GM12872 (cell line): ENCODE results near the gene SSBP1.

Source experiments
- TF ChIP-seq, protein P1 (sequence below): IDR thresholded peaks from 3 replicates; pipeline ENCODE4 v1.5.1; 2011; ENCODE audit warnings: low read depth, mild to moderate bottlenecking, low read length, moderate library complexity; ENCODE audit not compliant: insufficient read depth

SSBP1 gene

DNA sequence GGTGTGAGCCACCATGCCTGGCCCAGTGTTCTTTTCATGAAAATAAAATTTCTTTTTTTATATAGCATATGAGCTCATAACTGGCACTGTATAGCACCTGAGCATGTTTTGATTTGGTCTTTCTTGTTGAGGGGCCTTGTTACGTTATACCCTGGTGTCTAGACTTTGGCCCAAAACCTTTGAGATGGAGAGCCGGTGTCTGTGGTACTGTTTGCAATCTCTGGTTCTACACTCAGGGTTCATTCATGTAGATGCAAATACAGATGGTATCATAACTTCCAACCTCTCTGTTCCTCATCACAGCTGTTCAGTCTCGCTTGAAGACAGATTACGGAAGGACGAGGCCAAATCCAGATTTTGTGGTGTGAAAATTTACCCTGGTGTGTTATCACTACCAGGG is 51.8 kb downstream of the SSBP1 start, which contains the start of gene TAS2R5:
Gene TAS2R5, plus strand, starts transcription at position 301 of the 400 bp plus-strand sequence. CDS start 145 bp downstream, outside the sequence.
- TF ChIP-seq, protein P1, sequence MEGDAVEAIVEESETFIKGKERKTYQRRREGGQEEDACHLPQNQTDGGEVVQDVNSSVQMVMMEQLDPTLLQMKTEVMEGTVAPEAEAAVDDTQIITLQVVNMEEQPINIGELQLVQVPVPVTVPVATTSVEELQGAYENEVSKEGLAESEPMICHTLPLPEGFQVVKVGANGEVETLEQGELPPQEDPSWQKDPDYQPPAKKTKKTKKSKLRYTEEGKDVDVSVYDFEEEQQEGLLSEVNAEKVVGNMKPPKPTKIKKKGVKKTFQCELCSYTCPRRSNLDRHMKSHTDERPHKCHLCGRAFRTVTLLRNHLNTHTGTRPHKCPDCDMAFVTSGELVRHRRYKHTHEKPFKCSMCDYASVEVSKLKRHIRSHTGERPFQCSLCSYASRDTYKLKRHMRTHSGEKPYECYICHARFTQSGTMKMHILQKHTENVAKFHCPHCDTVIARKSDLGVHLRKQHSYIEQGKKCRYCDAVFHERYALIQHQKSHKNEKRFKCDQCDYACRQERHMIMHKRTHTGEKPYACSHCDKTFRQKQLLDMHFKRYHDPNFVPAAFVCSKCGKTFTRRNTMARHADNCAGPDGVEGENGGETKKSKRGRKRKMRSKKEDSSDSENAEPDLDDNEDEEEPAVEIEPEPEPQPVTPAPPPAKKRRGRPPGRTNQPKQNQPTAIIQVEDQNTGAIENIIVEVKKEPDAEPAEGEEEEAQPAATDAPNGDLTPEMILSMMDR = no peak

DNA sequence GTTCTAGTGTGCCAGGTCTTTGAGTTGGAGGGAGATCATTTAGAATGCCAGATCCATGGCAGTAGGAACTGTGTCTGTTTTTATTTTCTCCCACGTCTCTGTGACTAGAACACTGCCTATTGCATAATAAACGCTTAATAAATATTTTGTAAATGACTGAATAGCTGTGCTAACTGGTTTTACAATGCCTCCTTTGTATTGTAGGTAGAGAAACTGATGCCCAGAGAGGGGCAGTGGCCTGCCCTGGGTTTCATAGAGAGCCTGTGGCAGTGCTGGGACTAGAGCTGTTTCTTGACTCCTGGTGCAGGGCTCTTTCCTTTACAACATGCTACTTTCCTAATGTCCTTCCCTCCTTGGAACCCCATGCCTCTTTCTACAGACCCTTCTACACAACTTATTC is 54.4 kb downstream of the SSBP1 start:
- TF ChIP-seq, protein P1 = no peak
